ENCODE data around the gene ANXA3. TPM values are rescaled to one million over a fixed set of nuclear protein-coding genes. Genes with fewer than 3 reads are reported as not detected.

The ANXA3 gene
- total RNA-seq, 1 donor from 2014 or later = 68.7 TPM

GRCh38 chr4:78584863-78585547, 33.4 kb downstream of the ANXA3 start:
- peaks cover 11% of the 10 kb centered on the region for H3K4me1 Mint-ChIP-seq (ENCODE audit: low read depth, unreplicated experiment)
- H3K4me3 Mint-ChIP-seq (ENCODE audit: unreplicated experiment) = no peak overlapping the region
- Histone ChIP-seq H3K4me2 (ENCODE audit: low read length) (no peak overlapping the region), H3K36me3 (ENCODE audit: insufficient read depth, low read length) (no peaks in the 10 kb centered on the region), H3K27me3 (ENCODE audit: insufficient read depth, low read length) (no peaks in the 10 kb centered on the region), H3K4me1 (ENCODE audit: insufficient read depth, low read length) (peaks cover 4% of the 10 kb centered on the region), H3K4me3 (ENCODE audit: insufficient read depth, low read depth, low read length) (no peak overlapping the region), H3K9me3 (ENCODE audit: insufficient read depth, low read depth, low read length) (no peaks in the 10 kb centered on the region), H4K20me1 (ENCODE audit: insufficient read depth, low read length) (no peaks in the 10 kb centered on the region), H3K27ac (ENCODE audit: low read depth, low read length) (peak overlapping the region; percentile 8), H2AFZ (ENCODE audit: low read depth, low read length) (no peak overlapping the region), H3K9ac (ENCODE audit: low read length) (no peak overlapping the region), H3K79me2 (ENCODE audit: insufficient read depth, low read length) (no peaks in the 10 kb centered on the region)
- peaks cover 18% of the 10 kb centered on the region for H3K36me3 Mint-ChIP-seq (ENCODE audit: low read depth, unreplicated experiment)
- FAIRE-seq (no peak), DNase-seq (ENCODE audit: low read depth) (peak; percentile 29)
- H3K9me3 Mint-ChIP-seq (ENCODE audit: unreplicated experiment) = no peaks in the 10 kb centered on the region
- no peak for TF ChIP-seq CTCF (IDR thresholded peaks at IDR 0.05; ENCODE audit: insufficient read depth, low read depth, low read length)
- TF ChIP-seq EZH2 (IDR thresholded peaks at IDR 0.05; ENCODE audit: insufficient read depth, low read length) = no peak
- H3K27ac Mint-ChIP-seq (ENCODE audit: unreplicated experiment) = peak overlapping the region; percentile 34
- H3K27me3 Mint-ChIP-seq (ENCODE audit: low read depth, unreplicated experiment) = no peaks in the 10 kb centered on the region

- Histone ChIP-seq H3K79me2 (ENCODE audit: insufficient read depth, low read length) (no peaks in the 10 kb centered on the region), H2AFZ (ENCODE audit: low read depth, low read length) (no peak overlapping the region), H3K4me3 (ENCODE audit: insufficient read depth, low read depth, low read length) (no peak overlapping the region), H3K27me3 (ENCODE audit: insufficient read depth, low read length) (no peaks in the 10 kb centered on the region), H3K9ac (ENCODE audit: low read length) (no peak overlapping the region), H3K27ac (ENCODE audit: low read depth, low read length) (peak overlapping the region; percentile 8), H4K20me1 (ENCODE audit: insufficient read depth, low read length) (no peaks in the 10 kb centered on the region), H3K4me1 (ENCODE audit: insufficient read depth, low read length) (peaks cover 4% of the 10 kb centered on the region), H3K9me3 (ENCODE audit: insufficient read depth, low read depth, low read length) (no peaks in the 10 kb centered on the region), H3K4me2 (ENCODE audit: low read length) (no peak overlapping the region), H3K36me3 (ENCODE audit: insufficient read depth, low read length) (no peaks in the 10 kb centered on the region)
- peak overlapping the region; percentile 34 for H3K27ac Mint-ChIP-seq (ENCODE audit: unreplicated experiment)
- FAIRE-seq (no peak), DNase-seq (ENCODE audit: low read depth) (peak; percentile 40)
- TF ChIP-seq EZH2 (IDR thresholded peaks at IDR 0.05; ENCODE audit: insufficient read depth, low read length) (no peak), CTCF (IDR thresholded peaks at IDR 0.05; ENCODE audit: insufficient read depth, low read depth, low read length) (no peak)
- H3K4me3 Mint-ChIP-seq (ENCODE audit: unreplicated experiment) = no peak overlapping the region
- H3K36me3 Mint-ChIP-seq (ENCODE audit: low read depth, unreplicated experiment) = peaks cover 18% of the 10 kb centered on the region
- H3K9me3 Mint-ChIP-seq (ENCODE audit: unreplicated experiment) = no peaks in the 10 kb centered on the region
- H3K4me1 Mint-ChIP-seq (ENCODE audit: low read depth, unreplicated experiment) = peaks cover 11% of the 10 kb centered on the region
- H3K27me3 Mint-ChIP-seq (ENCODE audit: low read depth, unreplicated experiment) = no peaks in the 10 kb centered on the region
Measured at GRCh38 chr4:78585633-78586032, 34.1 kb downstream of the ANXA3 start.

GRCh38 chr4:78588894-78589545, 37.5 kb downstream of the ANXA3 start:
- Mint-ChIP-seq H3K27me3 (ENCODE audit: low read depth, unreplicated experiment) (no peaks in the 10 kb centered on the region), H3K36me3 (ENCODE audit: low read depth, unreplicated experiment) (peaks cover 13% of the 10 kb centered on the region), H3K9me3 (ENCODE audit: unreplicated experiment) (no peaks in the 10 kb centered on the region), H3K4me1 (ENCODE audit: low read depth, unreplicated experiment) (peaks cover 11% of the 10 kb centered on the region), H3K4me3 (ENCODE audit: unreplicated experiment) (no peak overlapping the region), H3K27ac (ENCODE audit: unreplicated experiment) (no peak overlapping the region)
- Histone ChIP-seq H3K36me3 (ENCODE audit: insufficient read depth, low read length) (no peaks in the 10 kb centered on the region), H4K20me1 (ENCODE audit: insufficient read depth, low read length) (no peaks in the 10 kb centered on the region), H2AFZ (ENCODE audit: low read depth, low read length) (no peak overlapping the region), H3K27me3 (ENCODE audit: insufficient read depth, low read length) (no peaks in the 10 kb centered on the region), H3K9me3 (ENCODE audit: insufficient read depth, low read depth, low read length) (no peaks in the 10 kb centered on the region), H3K4me3 (ENCODE audit: insufficient read depth, low read depth, low read length) (no peak overlapping the region), H3K4me1 (ENCODE audit: insufficient read depth, low read length) (peaks cover 4% of the 10 kb centered on the region), H3K79me2 (ENCODE audit: insufficient read depth, low read length) (no peaks in the 10 kb centered on the region), H3K4me2 (ENCODE audit: low read length) (no peak overlapping the region), H3K9ac (ENCODE audit: low read length) (no peak overlapping the region), H3K27ac (ENCODE audit: low read depth, low read length) (no peak overlapping the region)
- FAIRE-seq = no peak
- TF ChIP-seq EZH2 (IDR thresholded peaks at IDR 0.05; ENCODE audit: insufficient read depth, low read length) (no peak), CTCF (IDR thresholded peaks at IDR 0.05; ENCODE audit: insufficient read depth, low read depth, low read length) (no peak)
- peak; percentile 40 for DNase-seq (ENCODE audit: low read depth)
